GM18498 (cell line): Measurements from ENCODE around the gene CLK1.
A peak's percentile ranks its signal among the peaks of the same experiment; 100 is the strongest.
"Not testable (repeated sequence)": the region's sequence is repeated elsewhere in the genome, so short reads cannot be mapped to it uniquely, and the experiment has no call there.

Experiments
- ATAC-seq: cut with Tn5 transposase; IDR thresholded peaks from one replicate; pipeline ENCODE4 v1.9.1; 2021; ENCODE audit warnings: mild to moderate bottlenecking, moderate library complexity; ENCODE audit not compliant: unreplicated experiment

The CLK1 gene

GRCh38 chr2:200864176-200865034, at the start of gene CLK1:
TSS of gene CLK1 (minus strand) at chr2:200864658. CDS start at chr2:200861862, 2,796 bp downstream.
- ATAC-seq = peak; percentile 87

- no peak for ATAC-seq
Observed at GRCh38 chr2:200913654-200914053, 49.2 kb upstream of the CLK1 start.

DNA sequence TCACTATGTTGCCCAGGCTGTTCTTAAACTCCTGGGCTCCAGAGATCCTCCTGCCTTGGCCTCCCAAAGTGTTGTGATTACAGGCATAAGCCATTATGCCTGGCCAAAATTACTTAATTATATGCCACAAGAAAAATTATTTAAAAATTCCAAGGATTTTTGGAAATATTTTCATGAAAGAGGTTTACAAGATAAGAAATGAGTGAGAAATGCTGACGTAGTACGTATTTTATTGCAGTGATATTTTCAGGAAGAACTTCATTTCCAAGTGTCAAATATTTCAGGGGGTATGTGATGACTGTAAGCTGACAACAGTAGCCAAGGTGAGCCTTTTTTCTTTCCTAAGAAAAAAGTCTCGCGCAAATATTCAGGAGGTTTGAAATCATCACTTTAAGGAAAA, 45.5 kb upstream of the CLK1 start:
- no peak for ATAC-seq

DNA sequence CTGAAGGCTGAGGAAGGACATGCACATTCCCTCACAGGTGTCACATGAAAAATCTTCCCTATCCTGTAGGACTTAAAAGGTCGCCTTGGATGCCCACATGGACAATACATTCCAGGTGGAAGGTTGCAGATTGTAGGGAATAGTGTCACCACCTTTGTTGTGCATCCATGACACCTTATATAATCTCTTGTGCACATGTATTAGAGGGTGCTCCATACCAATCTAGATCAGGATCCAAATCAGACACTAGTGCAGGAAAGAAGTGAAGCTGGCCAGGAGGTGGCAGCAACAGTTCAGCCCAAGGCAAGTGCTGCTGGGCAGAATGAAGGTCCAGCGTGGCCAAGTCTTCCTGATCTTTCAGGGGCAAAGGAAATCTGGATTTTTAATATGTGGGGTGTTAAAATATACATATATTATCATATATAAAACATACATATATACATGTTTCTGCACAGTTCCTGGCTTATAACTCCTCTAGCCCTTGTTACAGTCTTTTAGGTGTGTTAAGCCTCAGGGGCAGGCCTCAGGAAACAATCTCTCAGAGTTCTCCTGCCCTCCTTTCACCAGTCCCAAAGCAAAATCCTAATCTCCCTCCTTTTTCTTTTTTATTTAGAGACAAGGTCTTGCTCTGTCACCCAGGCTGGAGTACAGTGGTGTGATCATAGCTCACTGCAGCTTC, 41.3 kb upstream of the CLK1 start:
- peak; percentile 58 for ATAC-seq

- ATAC-seq = peak; percentile 99
Observed at GRCh38 chr2:200901459-200902072, 37.1 kb upstream of the CLK1 start.

GRCh38 chr2:200899482-200899881, 35.0 kb upstream of the CLK1 start:
- no peak for ATAC-seq

- ATAC-seq = peak; percentile 86
Observed at GRCh38 chr2:200888704-200889625, 24.5 kb upstream of the CLK1 start, which contains the start of the genes NIF3L1 and PPIL3. TSS of gene NIF3L1 (plus strand) at chr2:200889371. CDS start at chr2:200891944, 2,573 bp downstream. TSS of gene PPIL3 (minus strand) at chr2:200889077. CDS start at chr2:200887615, 1,462 bp downstream.

DNA sequence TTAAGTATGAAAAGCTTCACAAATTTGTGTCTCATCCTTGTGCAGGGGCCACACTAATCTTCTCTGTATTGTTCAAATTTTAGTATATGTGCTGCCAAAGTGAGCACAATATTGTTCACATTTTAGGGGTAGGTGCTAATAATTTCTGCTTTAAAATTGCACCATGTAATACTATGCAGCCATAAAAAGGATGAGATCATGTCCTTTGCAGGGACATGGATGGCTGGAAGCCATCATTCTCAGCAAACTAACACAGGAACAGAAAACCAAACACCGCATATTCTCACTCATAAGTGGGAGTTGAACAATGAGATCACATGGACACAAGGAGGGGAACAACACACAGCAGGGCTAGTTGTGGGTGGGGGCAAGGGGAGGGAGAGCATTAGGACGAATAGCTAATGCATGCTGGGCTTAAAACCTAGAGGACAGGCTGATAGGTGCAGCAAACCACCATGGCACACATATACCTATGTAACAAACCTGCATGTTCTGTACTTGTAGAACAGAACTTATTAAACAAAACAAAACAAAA, 17.3 kb upstream of the CLK1 start:
- ATAC-seq = not testable (repeated sequence)

GRCh38 chr2:200878289-200878880, 13.9 kb upstream of the CLK1 start:
- ATAC-seq = no peak

GRCh38 chr2:200877443-200877842, 13.0 kb upstream of the CLK1 start:
- ATAC-seq = no peak

DNA sequence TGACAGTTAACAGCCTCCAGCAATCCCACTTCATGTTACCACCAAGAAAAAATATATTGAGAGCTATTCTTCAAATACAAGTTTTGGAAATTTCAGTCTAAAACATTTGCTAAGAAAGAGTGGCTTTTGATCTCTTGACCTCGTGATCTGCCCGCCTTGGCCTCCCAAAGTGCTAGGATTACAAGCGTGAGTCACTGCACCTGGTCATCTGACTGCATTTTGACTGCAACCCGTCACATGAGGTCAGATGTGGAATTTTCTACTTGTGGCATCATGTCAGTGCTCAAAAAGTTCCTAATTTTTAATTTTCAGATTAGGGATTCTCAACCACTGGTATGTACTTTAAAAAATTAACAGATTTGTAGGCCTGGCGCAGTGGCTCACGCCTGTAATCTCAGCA, 9.1 kb upstream of the CLK1 start:
- ATAC-seq = no peak

GRCh38 chr2:200871151-200871550, 6.7 kb upstream of the CLK1 start:
- ATAC-seq = no peak

DNA sequence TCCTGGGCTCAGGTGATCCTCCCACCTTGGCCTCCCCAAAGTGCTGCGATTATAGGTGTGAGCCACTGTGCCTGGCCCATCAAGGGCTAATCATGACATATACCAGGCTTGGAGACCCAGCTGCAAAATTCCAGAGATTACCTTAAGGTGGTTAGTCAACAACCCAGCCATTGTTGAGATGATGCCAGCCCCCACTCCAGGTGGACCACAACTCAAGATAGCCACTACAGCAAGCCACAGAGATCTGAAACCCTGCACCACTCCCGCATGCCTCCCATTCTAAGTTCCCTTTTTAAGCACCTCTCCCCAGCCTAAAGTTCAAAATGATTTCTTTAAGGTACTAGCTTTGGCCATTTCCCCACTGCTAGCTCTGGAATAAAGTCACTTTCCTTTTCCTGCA, 4.6 kb upstream of the CLK1 start:
- no peak for ATAC-seq

DNA sequence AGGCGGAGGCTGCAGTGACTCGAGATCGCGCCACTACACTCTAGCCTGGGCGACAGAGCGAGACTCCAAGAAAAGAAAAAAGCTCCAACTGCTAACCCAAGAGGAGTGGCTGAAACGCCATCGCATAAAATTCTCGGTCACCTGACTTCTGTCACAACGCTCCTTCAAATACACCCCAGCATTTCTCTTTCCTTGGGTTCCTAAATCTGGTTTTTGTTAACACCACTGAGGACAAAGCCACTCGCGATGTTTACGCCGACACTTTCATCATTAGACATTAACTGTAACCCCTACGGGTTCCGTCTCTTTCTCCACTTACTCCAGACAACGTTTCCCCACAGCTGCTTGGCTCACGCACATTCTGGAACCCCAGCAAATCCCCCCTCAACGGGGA, 679 bp downstream of the CLK1 start:
- ATAC-seq = peak; percentile 5

DNA sequence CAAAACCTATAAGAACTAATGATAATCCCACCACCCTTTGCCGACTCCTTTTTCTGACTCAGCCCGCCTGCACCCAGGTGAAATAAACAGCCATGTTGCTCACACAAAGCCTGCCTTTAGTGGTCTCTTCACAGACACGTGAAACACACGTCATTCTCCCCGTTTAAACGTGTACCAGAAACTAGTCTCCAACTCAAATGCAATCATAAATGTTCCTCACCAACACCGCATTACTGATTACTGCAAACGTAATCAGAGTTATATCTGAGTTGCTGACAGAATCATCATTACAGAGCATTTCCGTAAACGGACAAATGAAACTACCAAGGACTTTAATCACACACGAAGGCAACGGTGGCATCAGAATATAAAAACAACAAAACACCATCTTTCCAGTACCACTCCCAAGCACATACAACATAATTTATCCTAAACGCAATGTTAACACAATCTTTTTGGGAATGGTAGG, 1.9 kb downstream of the CLK1 start:
- no peak for ATAC-seq

GRCh38 chr2:200861617-200862155, 2.8 kb downstream of the CLK1 start:
- ATAC-seq = no peak

- no peak for ATAC-seq
Observed at GRCh38 chr2:200860092-200860795, 4.2 kb downstream of the CLK1 start.

DNA sequence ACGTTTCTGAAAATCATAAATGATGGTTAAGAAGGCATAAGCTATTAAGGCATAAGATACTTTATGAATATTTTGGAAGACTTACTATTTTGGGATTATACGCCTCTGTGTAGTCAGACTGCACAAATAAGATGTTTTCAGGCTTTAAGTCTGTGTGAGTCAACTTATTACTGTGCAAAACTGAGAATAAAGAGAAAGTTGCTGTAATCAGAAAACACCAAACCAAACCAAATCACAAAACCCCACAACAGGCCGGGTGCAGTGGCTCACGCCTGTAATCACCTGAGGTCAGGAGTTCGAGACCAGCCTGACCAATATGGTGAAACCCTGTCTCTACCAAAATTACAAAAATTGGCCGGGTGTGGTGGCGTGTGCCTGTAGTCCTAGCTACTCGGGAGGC, 7.7 kb downstream of the CLK1 start:
- ATAC-seq = no peak

DNA sequence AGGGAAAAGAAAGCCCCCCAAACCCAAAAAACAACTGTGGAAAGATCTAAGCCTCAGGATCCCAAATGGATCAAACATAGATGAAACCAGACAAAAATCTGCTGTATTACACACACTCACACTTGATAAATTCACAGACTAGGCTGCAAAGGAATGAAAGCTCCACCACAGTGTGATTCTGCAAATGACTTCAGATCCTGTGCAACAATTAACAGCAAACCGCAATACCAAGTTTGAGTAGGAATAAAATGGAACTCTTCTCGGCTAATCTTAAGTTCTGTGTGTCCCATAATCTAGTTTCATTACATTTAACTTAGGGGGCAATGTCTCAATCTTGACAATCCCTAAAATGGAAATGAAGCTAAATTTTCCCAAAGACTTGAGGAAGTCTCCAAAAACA, 11.9 kb downstream of the CLK1 start:
- ATAC-seq = no peak
